Heart left ventricle (tissue), 16 donors: ENCODE data around the gene SCLT1. TPM values are rescaled to one million over a fixed set of nuclear protein-coding genes. Genes with fewer than 3 reads are reported as not detected.

Experiments used
- ATAC-seq, 4 donors: fragments of 200-7000 bp; cut with Tn5 transposase; one replicate each; pipeline ENCODE4 v1.9.1; 2020 to 2022; ENCODE audit warnings: moderate library complexity in 4 of 4, mild to moderate bottlenecking in 3 of 4, moderate number of reproducible peaks in 1 of 4
- DNase-seq, 5 donors: peaks; one replicate each; pipeline ENCODE4 v3.0.0-alpha.2; 2020
- H3K27ac ChIP-seq, 12 donors: fragments of 200-600 bp; sonication (generic) in 4 of 12; one replicate each; pipeline versions ENCODE4 v1.5.0 to v1.8.0; 2016 to 2022; ENCODE audit warnings: mild to moderate bottlenecking in 2 of 12
- H3K27me3 ChIP-seq, 9 donors: fragments of 200-600 bp; sonication (generic) in 2 of 9; one replicate each; pipeline versions ENCODE4 v1.5.1 to v1.8.0; 2016 to 2022; ENCODE audit warnings: mild to moderate bottlenecking in 3 of 9
- H3K36me3 ChIP-seq, 9 donors: fragments of 200-600 bp; sonication (generic) in 2 of 9; one replicate each; pipeline versions ENCODE4 v1.5.0 to v1.8.0; 2018 to 2022; ENCODE audit warnings: mild to moderate bottlenecking in 2 of 9
- H3K4me1 ChIP-seq, 12 donors: fragments of 200-600 bp; sonication (generic) in 4 of 12; one replicate each; pipeline versions ENCODE4 v1.5.0 to v1.8.0; 2016 to 2022; ENCODE audit warnings: mild to moderate bottlenecking in 3 of 12
- H3K4me3 ChIP-seq, 12 donors: fragments of 200-600 bp; sonication (generic) in 4 of 12; one replicate each; pipeline versions ENCODE4 v1.5.0 to v1.8.0; 2017 to 2022; ENCODE audit warnings: mild to moderate bottlenecking in 9 of 12, moderate library complexity in 4 of 12
- H3K9me3 ChIP-seq, 12 donors: fragments of 200-600 bp; sonication (generic) in 4 of 12; one replicate each; pipeline versions ENCODE4 v1.5.0 to v1.8.0; 2016 to 2022; ENCODE audit warnings: mild to moderate bottlenecking in 1 of 12
- CTCF ChIP-seq, 12 donors: fragments of 200-600 bp; sonication (generic) in 4 of 12; IDR thresholded peaks; one replicate each; pipeline versions ENCODE4 v1.5.0 to v1.8.0; 2018 to 2022; ENCODE audit warnings: antibody characterized with exemption in 12 of 12, mild to moderate bottlenecking in 5 of 12
- POLR2A ChIP-seq, 2 donors: fragments of 450-650 bp; IDR thresholded peaks; one replicate each; pipeline ENCODE4 v1.6.1; 2017; ENCODE audit warnings: antibody characterized with exemption in 2 of 2, mild to moderate bottlenecking in 2 of 2, moderate library complexity in 2 of 2
- WGBS, 4 donors: extraction: QIAGEN DNeasy Blood & Tissue Kit in 2 of 4; methylation state at CpG; one replicate each; pipeline versions ENCODE4 v1.1.5 to v1.1.7; 2013 to 2018; 5-methylcytosine and 5-hydroxymethylcytosine counted together
- intact Hi-C, 10 donors: fragments of 100-400 bp; cut with DNase I; formaldehyde crosslinking; loops; one replicate each; pipeline versions ENCODE4 v1.11.1 to v1.14.2; 2022
- polyA plus RNA-seq, 2 donors: library from polyadenylated mRNA; stranded (reverse); fragments of 200-250 nt; gene quantifications; one replicate each; pipeline ENCODE4 v1.2.3, GENCODE V29; 2013
- total RNA-seq, 9 donors: library from RNA; depleted of rRNA in 2 of 9; stranded (reverse); fragments of >200 nt in 2 of 9; fragmentation: NEBNext Ultra II Directional in 3 of 9; extraction: Animal tissue kit (Norgen Biotek cat#: 25700) in 3 of 9; gene quantifications; one replicate each; pipeline versions ENCODE4 v1.1.0 to v1.2.4, GENCODE V29; 2016 to 2023
- donor health status: ischemic (EF 13 %, LVEDD 7.1; RV severe dilation, severe dysfunction).
- donor health status: healthy with polysubstance abuse.
- donor health status: DM: no; HTN: yes; CAD: no.
- donor health status: DM: no; HTN: no; CAD: no.
- donor health status: ischemic (EF 25% LVEDD 6.9; RV normal size, moderate dysfunction).
- donor health status: ischemic (EF 25% LVEDD 5.7; RV mildly dilated, moderate dysfunction).
- donor health status: healthy.
- donor health status: DM: yes; HTN: yes; CAD: no.
- donor health status: ischemic (EF 35%, LVEDD 5.7; RV mildly dilated, moderate dysfunction).
- donor health status: nonischemic (EF 11% LVEDD 7.7; RV severe dilation, severe dysfunction).
- donor health status: DM: yes; HTN: yes; CAD: no.
- donor health status: PGD.
- donor health status: ischemic (EF 29% LVEDD 5.4; RV normal size, mild dysfunction).
- donor health status: nonischemic (EF 23%, LVEDD 6.1; RV moderate dilation, normal function).

SCLT1 gene
- total and polyA plus RNA-seq, 11 donors, result 3.4 to 13.7 (median 10.1) TPM

DNA sequence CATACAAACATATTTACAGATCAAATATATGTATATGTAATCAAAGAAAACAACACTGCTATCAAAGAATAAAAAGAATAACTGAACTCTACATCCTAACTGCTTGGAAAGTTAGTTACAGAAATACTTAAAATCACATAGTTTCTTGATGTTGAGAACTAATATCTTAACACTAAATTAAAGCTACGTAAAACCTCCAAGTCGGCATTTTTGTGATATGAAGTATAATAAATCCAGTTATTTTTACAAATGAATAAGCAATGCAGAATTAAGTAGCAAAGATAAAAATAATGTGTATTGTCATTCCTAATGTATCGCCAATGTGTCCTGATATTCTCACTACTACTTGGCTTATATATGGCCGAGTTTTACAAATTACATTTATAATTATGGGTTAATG lies 215.4 kb downstream of the SCLT1 start:
- WGBS, 4 donors, result 93 to 96% (median 95%) methylated on average over 4 of the region's 4 CpGs
- no peaks in the 10 kb centered on the region for H3K4me1 ChIP-seq
- TF ChIP-seq CTCF (IDR thresholded peaks at IDR 0.05) (no peak), POLR2A (IDR thresholded peaks at IDR 0.05) (no peak)
- intact Hi-C loops, result no loop called here
- ATAC-seq (no peak), DNase-seq (no peak)
- H3K9me3 ChIP-seq, result no peaks in the 10 kb centered on the region
- H3K4me3 ChIP-seq, result no peak overlapping the region
- peaks cover 0 to 31% (median 14%) of the 10 kb centered on the region in 9 donors for H3K36me3 ChIP-seq
- no peak overlapping the region for H3K27ac ChIP-seq
- no peaks in the 10 kb centered on the region for H3K27me3 ChIP-seq

DNA sequence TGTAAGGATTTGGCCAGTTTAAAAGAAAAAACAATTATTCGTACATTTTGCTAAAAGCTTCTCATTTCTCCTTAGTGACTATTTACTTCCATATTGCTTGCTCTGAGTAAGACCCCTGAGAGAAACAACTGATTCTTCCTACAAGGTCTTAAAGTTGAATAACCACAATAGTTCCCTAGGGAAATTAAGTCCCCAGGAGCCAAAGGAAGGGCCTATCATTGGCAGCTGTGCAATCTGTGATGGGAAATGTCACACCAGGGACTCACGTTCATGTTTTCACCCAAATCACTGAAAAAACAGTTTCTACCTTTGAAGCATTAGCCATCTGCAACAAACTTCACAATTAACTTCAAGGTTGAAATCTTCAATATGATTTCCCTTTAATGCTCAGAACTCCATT lies 217.1 kb downstream of the SCLT1 start:
- intact Hi-C loops, result no loop called here
- Histone ChIP-seq H3K4me3 (no peak overlapping the region), H3K27me3 (no peaks in the 10 kb centered on the region), H3K36me3 (peaks cover 0 to 48% (median 31%) of the 10 kb centered on the region in 9 donors), H3K9me3 (no peaks in the 10 kb centered on the region), H3K4me1 (no peaks in the 10 kb centered on the region), H3K27ac (no peak overlapping the region)
- no peak for DNase-seq
- ATAC-seq, result no peak
- TF ChIP-seq POLR2A (IDR thresholded peaks at IDR 0.05), result no peak
- TF ChIP-seq CTCF (IDR thresholded peaks at IDR 0.05), result no peak
- 77 to 85% (median 80%) methylated on average over 2 of the region's 2 CpGs for WGBS, 4 donors

DNA sequence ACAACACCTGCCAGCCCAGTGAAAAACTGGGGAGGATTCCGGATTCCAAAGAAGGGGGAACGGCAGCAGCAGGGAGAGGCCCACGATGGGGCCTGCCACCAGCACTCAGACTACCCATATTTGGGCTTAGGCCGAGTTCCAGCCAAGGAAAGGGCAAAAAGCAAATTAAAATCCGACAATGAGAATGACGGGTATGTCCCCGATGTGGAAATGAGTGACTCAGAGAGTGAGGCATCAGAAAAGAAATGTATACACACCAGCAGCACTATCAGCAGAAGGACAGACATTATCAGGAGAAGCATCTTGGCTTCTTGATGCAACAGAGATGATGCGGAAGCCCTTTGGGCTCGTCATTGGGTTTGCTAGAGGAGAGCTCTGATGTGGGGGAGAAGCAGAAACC lies 221.4 kb downstream of the SCLT1 start:
- Histone ChIP-seq H3K4me1 (no peaks in the 10 kb centered on the region), H3K9me3 (no peaks in the 10 kb centered on the region), H3K4me3 (no peak overlapping the region), H3K27me3 (no peaks in the 10 kb centered on the region), H3K36me3 (peaks cover 0 to 91% (median 72%) of the 10 kb centered on the region in 9 donors), H3K27ac (no peak overlapping the region)
- no peak for DNase-seq
- no peak for TF ChIP-seq POLR2A (IDR thresholded peaks at IDR 0.05)
- TF ChIP-seq CTCF (IDR thresholded peaks at IDR 0.05), result no peak
- ATAC-seq, result no peak
- intact Hi-C loops, result no loop called here
- WGBS, 4 donors, result 83 to 92% (median 90%) methylated on average over 9 of the region's 9 CpGs

- Histone ChIP-seq H3K9me3 (no peaks in the 10 kb centered on the region), H3K27me3 (no peaks in the 10 kb centered on the region), H3K36me3 (peaks cover 0 to 96% (median 78%) of the 10 kb centered on the region in 9 donors), H3K4me1 (no peaks in the 10 kb centered on the region), H3K27ac (no peak overlapping the region), H3K4me3 (no peak overlapping the region)
- no peak for TF ChIP-seq CTCF (IDR thresholded peaks at IDR 0.05)
- intact Hi-C loops, result loop anchor here in 6 of 10 donors (5.0 to 10.0 kb wide), 6 partner anchors 85 to 678 kb away; partner anchors contain the start of gene PGRMC2 (in 2 of the 6)
- ATAC-seq, result no peak
- no peak for DNase-seq
- 93 to 100% (median 95%) methylated on average over 2 of the region's 2 CpGs for WGBS, 4 donors
These were observed 223.4 kb downstream of the SCLT1 start for GRCh38 chr4:128869776-128870509.
